NAMALWA (cell line): ENCODE data around the gene KLHL1.
A peak's percentile ranks its signal among the peaks of the same experiment; 100 is the strongest.
"Not testable (repeated sequence)": the region's sequence is repeated elsewhere in the genome, so short reads cannot be mapped to it uniquely, and the experiment has no call there.

Source experiments
- DNase-seq: peaks from one replicate; pipeline ENCODE4 v3.0.0-alpha.2; 2015; ENCODE audit warnings: low spot score

Gene KLHL1

GRCh38 chr13:70108356-70109105, at the start of gene KLHL1:
KLHL1 (minus strand) TSS chr13:70108452; CDS start chr13:70107699, 753 bp downstream.
- no peak for DNase-seq

- not testable (repeated sequence) for DNase-seq
Observed at GRCh38 chr13:70142658-70143057, 34.4 kb upstream of the KLHL1 start.

- DNase-seq: no peak
Observed at GRCh38 chr13:70128098-70128497, 19.8 kb upstream of the KLHL1 start.

- no peak for DNase-seq
Observed at GRCh38 chr13:70125693-70126092, 17.4 kb upstream of the KLHL1 start.

GRCh38 chr13:70117338-70117905, 9.2 kb upstream of the KLHL1 start:
- DNase-seq: no peak

- DNase-seq: no peak
Observed at GRCh38 chr13:70107498-70108281, 562 bp downstream of the KLHL1 start, which contains the start of gene ATXN8OS. ATXN8OS (plus strand) TSS chr13:70107826.

- DNase-seq: no peak
Observed at GRCh38 chr13:70107125-70107497, 1.1 kb downstream of the KLHL1 start.

GRCh38 chr13:70104481-70104880, 3.8 kb downstream of the KLHL1 start:
- DNase-seq: no peak

- DNase-seq: peak; percentile 44
Observed at GRCh38 chr13:70098669-70099068, 9.6 kb downstream of the KLHL1 start.

- no peak for DNase-seq
Observed at GRCh38 chr13:70090036-70090723, 18.1 kb downstream of the KLHL1 start.

GRCh38 chr13:70088926-70089325, 19.3 kb downstream of the KLHL1 start:
- no peak for DNase-seq

- DNase-seq: no peak
Observed at GRCh38 chr13:70087247-70087646, 21.0 kb downstream of the KLHL1 start.

- DNase-seq: no peak
Observed at GRCh38 chr13:70080012-70080411, 28.2 kb downstream of the KLHL1 start.

GRCh38 chr13:70054572-70054971, 53.7 kb downstream of the KLHL1 start:
- no peak for DNase-seq

GRCh38 chr13:70051531-70051930, 56.7 kb downstream of the KLHL1 start:
- no peak for DNase-seq

GRCh38 chr13:70043685-70044084, 64.6 kb downstream of the KLHL1 start:
- DNase-seq: no peak

- DNase-seq: no peak
Observed at GRCh38 chr13:70042193-70042592, 66.1 kb downstream of the KLHL1 start.

- DNase-seq: peak; percentile 11
Observed at GRCh38 chr13:70034286-70034685, 74.0 kb downstream of the KLHL1 start.

GRCh38 chr13:70027551-70027950, 80.7 kb downstream of the KLHL1 start:
- no peak for DNase-seq

- no peak for DNase-seq
Observed at GRCh38 chr13:70023516-70023915, 84.7 kb downstream of the KLHL1 start.

GRCh38 chr13:70022646-70023045, 85.6 kb downstream of the KLHL1 start:
- DNase-seq: no peak

GRCh38 chr13:70016116-70016515, 92.1 kb downstream of the KLHL1 start:
- DNase-seq: no peak
